HepG2 (cell line): Measurements from ENCODE around the gene OTUD6A. TPM values are rescaled to one million over a fixed set of nuclear protein-coding genes. Genes with fewer than 3 reads are reported as not detected.

Source experiments
- ATAC-seq: fragments of 200-7000 bp; cut with Tn5 transposase; 3 replicates; pipeline ENCODE4 v1.9.1; 2020; ENCODE audit warnings: mild to moderate bottlenecking, moderate library complexity
- BruUV-seq: library from RNA; stranded (reverse); fragments of 400-500 nt; replicated peaks from 2 replicates; lab custom pipeline; 2021; lab: Mats Ljungman, UMichigan
- CTCF ChIA-PET: fragments of 300-600 bp; formaldehyde crosslinking; extraction: SDS; loops from one replicate; lab custom pipeline; 2021; ENCODE audit warnings: low total read pairs, inconsistent platforms, low intra/inter-chr PET ratio; lab: Yijun Ruan, JAX
- POLR2A ChIA-PET: fragments of 350-600 bp; sonication (Branson Sonifier 250); formaldehyde crosslinking; loops from one replicate; lab custom pipeline; 2020; ENCODE audit warnings: antibody characterized with exemption, inconsistent platforms; lab: Yijun Ruan, JAX
- DNase-seq: peaks from one replicate; pipeline ENCODE4 v3.0.0-alpha.2; 2015; ENCODE audit warnings: low spot score
- FAIRE-seq: peaks from 3 replicates; lab custom pipeline; 2011; peaks lifted over from hg19 to GRCh38; lab: Jason Lieb, UNC
- H2AFZ ChIP-seq: one replicate; pipeline ENCODE4 v1.6.1; 2011; ENCODE audit warnings: low read length, inconsistent platforms
- H3K27ac ChIP-seq: fragments of 300-600 bp; 3 replicates; pipeline ENCODE4 v1.8.0; 2011; ENCODE audit warnings: mixed run types, mild to moderate bottlenecking, mixed read lengths, low read length, inconsistent platforms; ENCODE audit not compliant: insufficient read depth; ENCODE audit errors: extremely low read length
- H3K27me3 ChIP-seq, 2 experiments: fragments of 200-600 bp in 1 of 2; 2 replicates in 1 of 2; 3 replicates in 1 of 2; pipeline versions ENCODE4 v1.6.0 to v1.8.0; 2011; ENCODE audit warnings: low read length in 2 of 2, mild to moderate bottlenecking in 2 of 2, moderate library complexity in 2 of 2, inconsistent platforms in 1 of 2; ENCODE audit not compliant: insufficient read depth in 2 of 2, control insufficient read depth in 1 of 2
- H3K36me3 ChIP-seq, 2 experiments: fragments of 200-600 bp in 1 of 2; replicated peaks in 1 of 2; 2 replicates in 1 of 2; 3 replicates in 1 of 2; pipeline versions ENCODE4 v1.5.1 to v1.8.0; 2011; ENCODE audit warnings: low read length in 2 of 2, inconsistent platforms in 1 of 2; ENCODE audit not compliant: insufficient read depth in 2 of 2, control insufficient read depth in 1 of 2
- H3K4me1 ChIP-seq: 2 replicates; pipeline ENCODE4 v1.5.1; 2012; ENCODE audit warnings: low read length, inconsistent platforms; ENCODE audit not compliant: insufficient read depth
- H3K4me2 ChIP-seq: 2 replicates; pipeline ENCODE4 v1.6.0; 2011; ENCODE audit warnings: low read depth, low read length, inconsistent platforms
- H3K4me3 ChIP-seq, 3 experiments: fragments of 200-600 bp in 1 of 3; sonication (generic), shearing (Covaris generic) in 1 of 3; replicated peaks in 1 of 3; 2 replicates each; pipeline ENCODE4 v1.5.1; 2011 to 2016; ENCODE audit warnings: low read length in 3 of 3, inconsistent platforms in 2 of 3, low read depth in 2 of 3, mild to moderate bottlenecking in 2 of 3, control low read depth in 1 of 3, mixed read lengths in 1 of 3; ENCODE audit not compliant: insufficient read depth in 1 of 3
- H3K79me2 ChIP-seq: one replicate; pipeline ENCODE4 v1.6.1; 2011; ENCODE audit warnings: low read length, inconsistent platforms; ENCODE audit not compliant: insufficient read depth
- H3K9ac ChIP-seq: 2 replicates; pipeline ENCODE4 v1.6.0; 2011; ENCODE audit warnings: mild to moderate bottlenecking, low read depth, low read length, inconsistent platforms; ENCODE audit not compliant: insufficient read depth
- H3K9me3 ChIP-seq: 2 replicates; pipeline ENCODE4 v1.5.1; 2012; ENCODE audit warnings: mild to moderate bottlenecking, low read length
- H4K20me1 ChIP-seq: 2 replicates; pipeline ENCODE4 v1.6.0; 2011; ENCODE audit warnings: inconsistent platforms, mild to moderate bottlenecking, low read length, moderate library complexity; ENCODE audit not compliant: insufficient read depth
- ELF1 ChIP-seq: sonication (generic); formaldehyde crosslinking; IDR thresholded peaks from 2 replicates; pipeline ENCODE4 v1.4.0; 2020; ENCODE audit warnings: missing genetic modification reagents
- ELF3 ChIP-seq: IDR thresholded peaks from 2 replicates; pipeline ENCODE4 v1.6.1; 2016; ENCODE audit warnings: missing genetic modification reagents, missing compliant biosample characterization
- EP300 ChIP-seq, 3 experiments: sonication (generic) in 1 of 3; formaldehyde crosslinking in 1 of 3; IDR thresholded peaks; 2 replicates each; pipeline versions ENCODE4 v1.5.1 to v1.6.1; 2011 to 2020; ENCODE audit warnings: low read depth in 2 of 3, low read length in 2 of 3, borderline replicate concordance in 1 of 3, improper control_type of control experiment in 1 of 3, mild to moderate bottlenecking in 1 of 3, missing genetic modification reagents in 1 of 3, moderate library complexity in 1 of 3
- FOSL2 ChIP-seq: sonication (generic); formaldehyde crosslinking; IDR thresholded peaks from 2 replicates; pipeline ENCODE4 v1.4.0; 2020; ENCODE audit warnings: missing genetic modification reagents
- FOXA1 ChIP-seq, 2 experiments: fragments of 450-650 bp in 1 of 2; sonication (generic) in 1 of 2; formaldehyde crosslinking in 1 of 2; IDR thresholded peaks; 2 replicates each; pipeline versions ENCODE4 v1.4.0 to v1.6.1; 2016 to 2020; ENCODE audit warnings: missing genetic modification reagents in 1 of 2
- FOXA3 ChIP-seq: IDR thresholded peaks from 2 replicates; pipeline ENCODE4 v1.6.1; 2016; ENCODE audit warnings: missing genetic modification reagents, missing compliant biosample characterization
- GABPA ChIP-seq, 2 experiments: IDR thresholded peaks; 2 replicates each; pipeline ENCODE4 v1.6.1; 2011 to 2016; ENCODE audit warnings: low read depth in 2 of 2, low read length in 1 of 2, missing biosample characterization in 1 of 2, missing genetic modification characterization in 1 of 2
- GATAD1 ChIP-seq: IDR thresholded peaks from 2 replicates; pipeline ENCODE4 v1.6.1; 2016; ENCODE audit warnings: missing genetic modification reagents, missing compliant biosample characterization
- GATAD2A ChIP-seq: IDR thresholded peaks from 2 replicates; pipeline ENCODE4 v1.6.1; 2016
- HNRNPH1 ChIP-seq: fragments of 200-400 bp; formaldehyde crosslinking; optimal IDR thresholded peaks from 2 replicates; pipeline ENCODE3; 2017; ENCODE audit warnings: mild to moderate bottlenecking, low read depth, low read length
- MEF2D ChIP-seq: sonication (generic); formaldehyde crosslinking; IDR thresholded peaks from 2 replicates; pipeline ENCODE4 v1.5.1; 2020; ENCODE audit warnings: mild to moderate bottlenecking, missing genetic modification reagents
- PAWR ChIP-seq: sonication (generic); formaldehyde crosslinking; IDR thresholded peaks from 2 replicates; pipeline ENCODE4 v1.4.0; 2020; ENCODE audit warnings: missing genetic modification reagents, mild to moderate bottlenecking, borderline replicate concordance
- PAXIP1 ChIP-seq: sonication (generic); formaldehyde crosslinking; conservative IDR thresholded peaks from 2 replicates; pipeline ENCODE4 v1.4.0; 2020; ENCODE audit warnings: mild to moderate bottlenecking, missing genetic modification reagents, moderate library complexity
- POGZ ChIP-seq: sonication (generic); formaldehyde crosslinking; IDR thresholded peaks from 2 replicates; pipeline ENCODE4 v1.4.0; 2020; ENCODE audit warnings: mild to moderate bottlenecking, missing genetic modification reagents
- SAP130 ChIP-seq: IDR thresholded peaks from 2 replicates; pipeline ENCODE4 v1.6.1; 2016; ENCODE audit warnings: low read depth
- TP53 ChIP-seq: sonication (generic); formaldehyde crosslinking; conservative IDR thresholded peaks from 2 replicates; pipeline ENCODE4 v1.4.0; 2020; ENCODE audit warnings: missing genetic modification reagents
- ZIK1 ChIP-seq: sonication (generic); formaldehyde crosslinking; IDR thresholded peaks from 2 replicates; pipeline ENCODE4 v1.5.0; 2020; ENCODE audit warnings: mild to moderate bottlenecking, low read depth, missing genetic modification reagents, borderline replicate concordance
- ZNF160 ChIP-seq: sonication (generic); formaldehyde crosslinking; IDR thresholded peaks from 2 replicates; pipeline ENCODE4 v1.8.0; 2022; ENCODE audit warnings: mild to moderate bottlenecking, inconsistent platforms, missing genetic modification reagents
- ZNF33A ChIP-seq: sonication (generic); formaldehyde crosslinking; IDR thresholded peaks from 2 replicates; pipeline ENCODE4 v1.5.1; 2020; ENCODE audit warnings: missing genetic modification reagents, mild to moderate bottlenecking, moderate library complexity, borderline replicate concordance
- ZNF460 ChIP-seq: sonication (generic); formaldehyde crosslinking; IDR thresholded peaks from 2 replicates; pipeline ENCODE4 v1.5.1; 2020; ENCODE audit warnings: missing genetic modification reagents, mild to moderate bottlenecking, borderline replicate concordance
- WGBS: methylation state at CpG from one replicate; pipeline ENCODE4 v1.1.6; 2017; ENCODE audit warnings: low lambda C conversion rate; 5-methylcytosine and 5-hydroxymethylcytosine counted together
- in situ Hi-C: cut with HindIII; loops from 2 replicates; pipeline ENCODE4 v1.10.0; 2017; ENCODE audit warnings: low pct_unique_long_range_greater_than_20kb; ENCODE audit not compliant: extremely low pct_ligation_motif_present
- intact Hi-C: fragments of 100-400 bp; cut with micrococcal nuclease; formaldehyde crosslinking; loops from one replicate; pipeline ENCODE4 v1.10.0; 2022; ENCODE audit not compliant: unreplicated experiment
- polyA plus RNA-seq, 8 experiments: library from polyadenylated mRNA; depleted of rRNA in 3 of 8; stranded (reverse) in 7 of 8; unstranded in 1 of 8; fragments of >200 nt; fragmentation: Illumina TruSeq in 4 of 8; extraction: Trizol in 4 of 8; gene quantifications; 2 replicates each; pipeline versions ENCODE4 v1.2.1 to v1.2.3, GENCODE V29; 2011 to 2016; ENCODE audit warnings: low read depth in 4 of 8, missing spikeins in 1 of 8, mixed read lengths in 1 of 8; ENCODE audit not compliant: insufficient read depth in 1 of 8
- total RNA-seq, 5 experiments: library from RNA; depleted of rRNA; stranded (reverse); fragments of >200 nt; fragmentation: Illumina TruSeq; extraction: Trizol; gene quantifications; 2 replicates each; pipeline ENCODE4 v1.2.3, GENCODE V29; 2016; ENCODE audit warnings: low read depth in 1 of 5
- TF ChIP-seq, protein P1 (sequence below): sonication (generic); formaldehyde crosslinking; IDR thresholded peaks from 2 replicates; pipeline ENCODE4 v1.4.0; 2020; ENCODE audit warnings: missing genetic modification reagents

Gene OTUD6A
- total and polyA plus RNA-seq, 2 of the 13 experiments (the other 11 are each of a cell fraction or from before 2014, with no cell fraction given) = not detected

DNA sequence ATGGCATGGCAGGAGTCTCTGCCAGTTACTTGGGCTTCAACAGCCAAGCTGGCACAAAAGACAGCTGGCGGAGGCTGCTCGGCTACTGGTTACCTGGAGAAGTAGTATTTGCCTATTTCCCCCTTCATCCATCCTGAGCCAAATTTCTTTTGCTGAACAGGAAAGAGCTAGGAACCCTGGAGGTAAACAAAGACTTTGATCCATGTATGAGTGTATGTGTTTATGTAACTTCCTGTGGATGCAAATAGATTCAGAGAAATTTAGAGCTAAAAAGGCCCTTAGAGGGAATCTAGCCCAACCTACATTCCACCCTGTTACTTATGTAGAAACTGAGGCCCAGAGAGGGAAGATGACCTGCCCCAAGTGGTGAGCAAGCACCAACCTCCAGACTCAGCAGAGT, 23.7 kb upstream of the OTUD6A start:
- no peak overlapping the region for H2AFZ ChIP-seq
- DNase-seq (peak; percentile 48), ATAC-seq (peak; percentile 76), FAIRE-seq (peak; percentile 47)
- intact Hi-C loops = no loop called here
- H3K9me3 ChIP-seq = no peaks in the 10 kb centered on the region
- H3K4me3 ChIP-seq = no peak overlapping the region
- no CpG with 5 or more reads among the region's 2 CpGs for WGBS
- CTCF ChIA-PET = no interaction called here
- no peaks in the 10 kb centered on the region for H3K27me3 ChIP-seq
- BruUV-seq = no TSS peak
- no peaks in the 10 kb centered on the region for H4K20me1 ChIP-seq
- in situ Hi-C loops = loop anchor here (10.0 kb wide), 1 partner anchor 56 kb away; no protein-coding TSS in a partner anchor
- H3K79me2 ChIP-seq = no peaks in the 10 kb centered on the region
- peaks cover 17% of the 10 kb centered on the region for H3K4me1 ChIP-seq
- no peak overlapping the region for H3K27ac ChIP-seq
- peak overlapping the region; percentile 27; the same call in 1 of the 2 replicates for H3K4me2 ChIP-seq
- no peak overlapping the region for H3K9ac ChIP-seq
- H3K36me3 ChIP-seq = no peaks in the 10 kb centered on the region
- POLR2A ChIA-PET = no interaction called here
- TF ChIP-seq TP53 (CRISPR knock-in tag) (no peak), SAP130 (CRISPR knock-in tag) (0 out of 2 replicates have a peak, but pooled peaks have one; percentile 20), FOXA1 (IDR thresholded peaks at IDR 0.05) (no peak), FOXA1 (CRISPR knock-in tag; IDR thresholded peaks at IDR 0.05) (peak; percentile 67), PAWR (no peak), GATAD2A (CRISPR knock-in tag) (peak; percentile 39; the same call in 1 of the 2 replicates), EP300 (IDR thresholded peaks at IDR 0.05; ENCODE audit: low read depth in 2 of 2, low read length in 2 of 2) (peak in 1 of 2 experiments; percentile 18; a peak in 1 of 4 replicates), EP300 (CRISPR knock-in tag; IDR thresholded peaks at IDR 0.05; ENCODE audit: borderline replicate concordance) (no peak), ZNF460 (no peak), ZIK1 (CRISPR knock-in tag) (no peak), GABPA (IDR thresholded peaks at IDR 0.05; ENCODE audit: low read depth, low read length) (no peak), GABPA (CRISPR knock-in tag; IDR thresholded peaks at IDR 0.05; ENCODE audit: low read depth) (peak; percentile 55; the same call in 1 of the 2 replicates), ELF1 (no peak), FOXA3 (peak; percentile 75), HNRNPH1 (no peak), POGZ (CRISPR knock-in tag) (0 out of 2 replicates have a peak, but pooled peaks have one; percentile 25), MEF2D (no peak), ELF3 (CRISPR knock-in tag) (peak; percentile 57), GATAD1 (CRISPR knock-in tag) (no peak), ZNF160 (peak; percentile 99), FOSL2 (CRISPR knock-in tag) (peak; percentile 48; the same call in 1 of the 2 replicates), ZNF33A (CRISPR knock-in tag) (no peak), PAXIP1 (peak; percentile 57)
- TF ChIP-seq, protein P1, sequence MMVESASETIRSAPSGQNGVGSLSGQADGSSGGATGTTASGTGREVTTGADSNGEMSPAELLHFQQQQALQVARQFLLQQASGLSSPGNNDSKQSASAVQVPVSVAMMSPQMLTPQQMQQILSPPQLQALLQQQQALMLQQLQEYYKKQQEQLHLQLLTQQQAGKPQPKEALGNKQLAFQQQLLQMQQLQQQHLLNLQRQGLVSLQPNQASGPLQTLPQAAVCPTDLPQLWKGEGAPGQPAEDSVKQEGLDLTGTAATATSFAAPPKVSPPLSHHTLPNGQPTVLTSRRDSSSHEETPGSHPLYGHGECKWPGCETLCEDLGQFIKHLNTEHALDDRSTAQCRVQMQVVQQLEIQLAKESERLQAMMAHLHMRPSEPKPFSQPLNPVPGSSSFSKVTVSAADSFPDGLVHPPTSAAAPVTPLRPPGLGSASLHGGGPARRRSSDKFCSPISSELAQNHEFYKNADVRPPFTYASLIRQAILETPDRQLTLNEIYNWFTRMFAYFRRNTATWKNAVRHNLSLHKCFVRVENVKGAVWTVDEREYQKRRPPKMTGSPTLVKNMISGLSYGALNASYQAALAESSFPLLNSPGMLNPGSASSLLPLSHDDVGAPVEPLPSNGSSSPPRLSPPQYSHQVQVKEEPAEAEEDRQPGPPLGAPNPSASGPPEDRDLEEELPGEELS (CRISPR knock-in tag) = 0 out of 2 replicates have a peak, but pooled peaks have one; percentile 37
